ENCODE data around the gene TRIM50.
"Not testable (repeated sequence)": the region's sequence is repeated elsewhere in the genome, so short reads cannot be mapped to it uniquely, and the experiment has no call there.

DNA sequence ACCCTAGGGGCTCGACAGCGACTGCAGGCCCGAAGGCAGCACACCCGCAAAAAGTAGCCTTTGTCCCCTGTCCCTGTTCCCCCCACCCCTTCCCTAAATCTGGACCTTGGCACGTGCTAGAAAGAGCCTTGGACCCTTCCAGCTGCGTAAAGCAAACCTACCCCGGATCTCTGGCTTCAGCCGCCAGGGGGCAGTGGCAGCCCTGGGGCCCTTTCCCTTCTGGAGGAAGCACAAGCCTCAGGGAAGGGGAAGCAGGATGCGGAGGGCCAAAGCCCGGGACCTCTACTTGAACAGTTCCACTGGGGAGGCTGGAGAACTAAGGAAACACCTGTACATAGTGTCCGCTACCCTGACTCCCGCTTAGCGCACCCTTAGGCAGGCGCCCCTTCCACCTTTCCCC lies 26.8 kb downstream of the TRIM50 start:
- not testable (repeated sequence) for TF ChIP-seq CTCF (IDR thresholded peaks at IDR 0.05 in 4 of 5, conservative IDR thresholded peaks at IDR 0.05 in 1 of 5); POLR2A (IDR thresholded peaks at IDR 0.05)
